HTR-8/SVneo (cell line): ENCODE data around the gene FUT8.

Source experiments
- DNase-seq: peaks from one replicate; pipeline ENCODE4 v3.0.0; 2011; ENCODE audit warnings: low spot score, mixed read lengths; ENCODE audit not compliant: insufficient read length
- FAIRE-seq: peaks from 2 replicates; lab custom pipeline; 2011; peaks lifted over from hg19 to GRCh38; lab: Jason Lieb, UNC

FUT8 gene

DNA sequence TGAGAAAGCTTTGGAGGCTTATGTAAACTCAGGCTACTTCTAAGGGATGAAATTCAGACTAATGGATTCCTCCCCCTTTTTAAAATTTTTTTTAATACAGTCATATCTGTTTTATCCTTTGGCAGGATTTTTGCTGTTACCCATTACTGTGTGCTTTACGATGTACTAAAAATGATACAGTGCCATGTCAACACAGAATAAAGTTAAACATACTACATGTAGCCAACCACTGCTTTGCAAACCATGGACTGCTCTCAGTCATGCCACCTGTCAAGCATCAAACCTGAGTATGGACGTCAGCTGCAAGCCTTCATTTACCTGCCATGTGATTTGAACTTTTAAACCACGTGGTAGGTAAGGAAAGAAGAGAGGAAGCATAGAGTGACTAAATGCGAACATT lies 325.8 kb downstream of the FUT8 start:
- DNase-seq (no peak), FAIRE-seq (peak; percentile 97)

DNA sequence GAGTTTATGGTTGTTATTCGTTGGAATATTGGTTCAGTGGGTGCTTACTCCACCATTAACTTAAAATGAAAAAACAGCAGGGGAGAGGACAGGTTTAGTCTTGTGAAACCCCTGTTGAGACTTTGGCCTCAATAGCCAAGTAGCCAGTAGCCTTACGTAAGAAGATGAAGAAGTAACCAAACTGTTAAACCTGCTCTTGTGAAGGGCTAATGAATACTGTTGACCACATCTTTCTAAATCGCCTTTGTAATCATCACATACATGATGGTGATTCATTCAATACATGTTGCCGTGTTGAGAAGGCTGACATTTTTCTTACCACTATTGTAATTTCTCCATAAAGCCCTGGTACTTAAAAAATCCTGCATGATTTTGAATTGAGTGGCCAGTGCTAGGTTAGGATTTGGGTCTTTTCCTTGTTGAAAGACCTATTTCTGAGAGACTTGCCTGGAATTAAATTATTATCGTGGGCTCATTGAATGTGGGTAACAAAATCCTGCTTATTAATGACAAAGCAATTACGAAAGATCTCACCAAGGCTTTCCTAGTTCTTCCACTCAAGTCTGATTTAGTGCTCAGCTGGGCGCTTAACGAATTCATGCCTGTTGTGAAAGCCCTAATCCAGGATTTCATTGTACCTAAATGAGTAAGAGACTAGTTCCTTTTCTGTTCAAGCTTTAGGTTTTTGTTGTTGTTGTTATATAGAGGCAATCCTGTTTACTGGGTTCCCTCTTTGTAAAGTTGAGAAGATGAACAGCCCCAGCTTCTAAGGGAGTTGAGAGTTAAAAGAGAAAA lies 333.1 kb downstream of the FUT8 start:
- no peak for FAIRE-seq
- DNase-seq = no peak

DNA sequence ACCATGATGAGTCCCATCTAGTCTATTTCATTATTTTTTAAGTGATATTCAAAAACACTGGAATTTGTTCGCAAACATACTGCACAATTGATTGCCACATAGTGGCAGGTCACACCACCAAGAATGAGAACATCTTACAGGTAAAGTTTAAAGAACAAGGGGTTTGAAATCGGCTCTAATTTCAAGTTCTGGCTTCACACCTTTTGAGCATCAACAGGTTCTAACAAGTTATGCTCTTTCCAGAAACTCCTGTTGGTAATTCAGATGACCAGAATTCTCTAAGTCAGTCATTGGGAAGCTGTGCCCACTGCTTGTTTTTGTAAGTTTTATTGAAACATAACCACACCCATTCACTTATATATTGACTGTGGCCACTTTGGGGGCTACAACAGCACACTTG lies 336.3 kb downstream of the FUT8 start:
- FAIRE-seq (peak; percentile 42), DNase-seq (no peak)

DNA sequence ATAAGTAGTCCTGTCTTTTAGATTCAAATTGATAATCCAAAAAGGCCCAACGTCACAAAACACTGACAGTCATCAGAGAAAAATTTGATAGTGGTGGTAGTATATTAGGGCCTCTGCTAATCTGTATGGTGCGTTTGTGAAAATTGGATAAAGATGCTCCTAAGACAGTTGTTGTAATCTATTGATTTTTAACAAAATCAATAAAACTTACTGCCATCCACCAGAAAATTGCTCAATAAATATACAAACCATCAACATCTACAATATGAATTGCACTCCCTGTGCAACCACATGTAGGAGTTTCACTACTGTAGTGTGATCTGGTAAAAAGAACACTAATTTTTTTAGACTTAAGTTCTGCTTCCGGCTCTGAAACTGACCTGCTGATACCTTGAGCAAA lies 336.8 kb downstream of the FUT8 start:
- DNase-seq (no peak), FAIRE-seq (no peak)

DNA sequence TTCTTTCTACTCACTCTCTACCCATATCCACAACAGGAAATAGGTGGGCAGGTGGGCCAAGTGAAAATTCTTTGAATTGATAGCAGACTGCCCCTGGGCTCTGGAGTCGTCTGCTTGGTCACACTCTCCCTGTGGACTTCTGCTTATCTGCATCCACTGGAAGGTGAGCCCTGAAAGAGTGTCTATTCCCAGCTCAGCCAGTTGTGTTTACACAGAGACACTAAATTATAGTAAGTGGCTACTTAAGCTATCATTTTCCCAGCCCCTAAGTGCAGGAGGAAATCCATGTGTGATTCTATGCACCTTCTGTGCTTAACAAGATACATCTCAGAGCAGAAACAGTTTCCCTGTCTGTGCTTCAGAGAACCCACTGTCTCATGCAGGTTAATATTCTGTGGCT lies 338.4 kb downstream of the FUT8 start:
- DNase-seq = no peak
- no peak for FAIRE-seq

DNA sequence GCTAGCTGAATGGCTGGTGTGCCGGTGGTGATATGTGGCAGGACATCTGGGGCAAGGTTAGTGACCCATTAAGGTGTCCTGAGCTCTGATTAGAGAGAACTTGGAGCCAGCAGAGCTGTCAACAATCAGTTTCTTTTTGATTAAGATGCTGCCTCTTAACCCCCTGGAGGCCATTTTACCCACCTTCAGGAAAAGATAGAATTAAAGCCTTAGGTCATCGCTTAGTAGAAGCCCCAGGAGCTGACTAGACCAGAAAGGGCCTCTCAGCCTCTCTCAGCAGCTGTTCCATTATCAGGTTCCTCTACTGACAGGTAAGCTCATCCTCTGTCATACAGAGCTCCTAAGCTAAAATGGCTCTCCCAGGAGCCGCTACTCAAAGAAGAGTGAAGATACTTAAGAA lies 339.0 kb downstream of the FUT8 start:
- FAIRE-seq (no peak), DNase-seq (no peak)

DNA sequence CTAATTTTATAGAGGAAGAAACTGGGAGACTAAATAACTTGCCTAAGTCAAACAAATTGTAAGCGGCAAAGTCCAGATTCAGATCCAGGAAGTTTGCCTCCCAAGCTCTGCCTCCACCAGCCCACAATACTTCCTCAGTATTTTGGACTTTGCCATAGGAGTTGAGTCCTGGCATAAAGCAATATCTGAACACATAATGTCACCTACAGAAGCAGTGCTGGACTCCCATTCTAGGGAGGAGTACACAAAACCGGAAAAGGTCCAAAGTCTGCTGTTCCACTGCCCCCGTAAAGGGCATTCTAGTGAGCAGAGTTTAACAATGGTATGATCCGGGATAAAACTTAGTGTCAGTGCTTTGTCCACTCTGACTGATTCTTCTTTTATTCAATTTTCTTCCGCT lies 340.5 kb downstream of the FUT8 start:
- FAIRE-seq (peak; percentile 76), DNase-seq (no peak)

DNA sequence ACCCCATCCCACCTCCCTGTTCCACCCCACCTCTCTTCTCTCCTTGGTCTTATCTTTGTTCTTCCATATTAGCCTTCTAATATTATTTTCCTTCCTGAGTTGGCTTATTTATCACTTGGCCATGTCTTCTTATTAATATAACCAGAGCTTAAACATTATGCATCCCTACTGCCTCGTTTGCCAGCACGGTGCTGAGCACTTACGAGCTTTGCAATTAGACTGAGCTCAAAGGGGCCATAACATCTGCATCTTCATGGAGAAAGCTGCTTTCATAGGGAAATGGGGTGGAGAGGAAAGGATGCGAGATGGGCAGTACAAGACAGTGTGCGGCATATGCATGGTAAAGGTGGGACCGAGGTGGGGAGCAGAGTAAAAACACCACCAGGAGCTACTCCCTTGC lies 342.8 kb downstream of the FUT8 start:
- FAIRE-seq (peak; percentile 91), DNase-seq (no peak)

DNA sequence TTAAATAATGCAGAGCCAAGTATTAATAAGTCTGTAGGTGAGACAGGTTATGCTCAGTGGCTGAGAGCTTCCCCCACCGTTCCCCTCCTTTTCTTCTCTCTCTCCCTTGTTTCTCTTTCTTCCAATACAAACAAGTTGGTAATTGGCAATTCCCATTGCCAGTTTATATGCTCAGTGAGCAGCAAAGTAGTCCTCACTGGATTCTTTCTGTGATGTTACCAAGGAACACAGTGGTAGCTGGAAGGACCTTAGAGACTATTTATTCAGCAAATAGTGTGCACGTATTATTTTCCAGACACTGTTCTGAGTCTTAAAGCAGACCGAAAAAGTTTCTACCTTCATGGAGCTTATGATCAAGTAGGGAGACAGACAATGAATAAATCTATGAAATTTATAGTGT lies 344.4 kb downstream of the FUT8 start:
- FAIRE-seq = peak; percentile 70

DNA sequence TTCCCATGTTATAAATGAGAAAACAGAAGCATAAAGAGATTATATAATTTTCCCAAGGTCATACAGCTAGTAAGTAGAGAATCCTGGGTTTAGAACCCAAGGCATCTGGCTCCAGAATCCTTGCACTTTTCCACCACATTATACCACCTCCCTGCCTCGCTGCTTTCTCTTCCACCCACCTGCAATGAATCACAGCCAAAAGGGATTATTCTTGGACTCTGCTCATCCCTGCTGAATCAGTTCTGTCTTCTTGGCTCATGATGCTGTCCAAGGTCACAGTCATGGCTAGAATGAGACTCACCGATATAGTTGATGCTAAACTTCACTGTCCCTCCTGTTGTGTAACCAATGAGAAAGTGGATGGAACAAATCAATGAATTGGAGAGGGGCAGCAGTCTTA lies 356.6 kb downstream of the FUT8 start:
- DNase-seq (no peak), FAIRE-seq (peak; percentile 90)

More for the DNA sequence above, 344.4 kb downstream of the FUT8 start:
- DNase-seq = no peak

DNA sequence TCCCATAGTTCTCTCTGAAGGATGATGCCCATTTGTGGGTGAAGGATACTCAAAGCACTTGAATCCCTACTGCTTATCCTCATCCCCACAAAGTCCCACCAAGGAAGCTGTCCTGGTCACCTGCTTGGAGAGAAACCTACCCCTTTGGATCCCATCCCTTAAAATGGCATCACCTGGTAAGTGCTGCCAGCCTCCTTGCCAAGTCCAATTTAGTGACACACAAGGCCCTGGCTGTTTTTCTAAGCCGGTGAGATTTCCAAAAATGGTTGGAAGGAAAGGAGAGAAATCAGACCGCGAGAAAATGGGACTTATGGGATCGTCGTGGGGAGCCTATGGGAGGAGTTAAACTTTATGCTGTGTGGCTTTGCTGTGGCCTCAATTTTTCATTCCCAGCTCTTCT lies 358.2 kb downstream of the FUT8 start:
- FAIRE-seq = no peak
- no peak for DNase-seq

DNA sequence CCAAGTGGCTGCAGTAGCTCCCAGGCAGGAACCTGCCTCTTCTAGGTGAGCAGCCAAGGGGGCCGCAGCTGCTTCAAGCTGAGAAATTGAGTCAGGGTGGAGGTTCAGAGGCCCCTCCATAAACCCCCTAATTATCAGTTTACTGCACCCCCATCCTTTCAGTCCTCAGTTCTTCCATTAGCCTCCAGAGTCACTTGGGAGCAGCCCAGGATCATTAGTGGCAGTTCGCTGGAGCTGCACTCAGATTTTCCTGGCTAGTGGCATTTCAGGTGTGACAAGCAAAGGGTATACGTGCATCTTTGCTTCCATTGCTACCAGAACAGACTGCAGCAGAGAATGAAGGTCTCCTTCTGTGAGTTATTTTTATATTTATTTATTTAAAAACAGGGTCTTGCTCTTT lies 358.7 kb downstream of the FUT8 start:
- no peak for DNase-seq
- FAIRE-seq = peak; percentile 79

DNA sequence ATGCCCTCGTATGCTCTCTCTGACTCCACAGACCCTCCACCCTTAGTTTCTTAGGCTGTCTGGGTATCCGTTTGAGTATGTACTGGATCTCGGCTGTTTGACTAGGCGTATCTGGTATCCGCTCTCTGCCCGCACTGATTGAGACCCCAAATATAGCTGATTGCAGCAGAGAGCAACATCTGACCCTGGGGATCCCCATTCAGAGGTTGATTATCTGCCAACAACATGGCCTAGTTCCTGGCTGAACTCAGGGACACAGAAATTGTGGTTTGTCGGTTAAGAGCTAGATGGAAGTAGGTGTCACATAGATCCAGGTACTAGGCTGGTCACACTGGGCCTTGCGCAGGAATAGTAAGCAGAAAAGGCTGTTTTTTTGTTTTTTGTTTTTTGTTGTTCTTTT lies 359.9 kb downstream of the FUT8 start:
- FAIRE-seq (peak; percentile 94), DNase-seq (no peak)

DNA sequence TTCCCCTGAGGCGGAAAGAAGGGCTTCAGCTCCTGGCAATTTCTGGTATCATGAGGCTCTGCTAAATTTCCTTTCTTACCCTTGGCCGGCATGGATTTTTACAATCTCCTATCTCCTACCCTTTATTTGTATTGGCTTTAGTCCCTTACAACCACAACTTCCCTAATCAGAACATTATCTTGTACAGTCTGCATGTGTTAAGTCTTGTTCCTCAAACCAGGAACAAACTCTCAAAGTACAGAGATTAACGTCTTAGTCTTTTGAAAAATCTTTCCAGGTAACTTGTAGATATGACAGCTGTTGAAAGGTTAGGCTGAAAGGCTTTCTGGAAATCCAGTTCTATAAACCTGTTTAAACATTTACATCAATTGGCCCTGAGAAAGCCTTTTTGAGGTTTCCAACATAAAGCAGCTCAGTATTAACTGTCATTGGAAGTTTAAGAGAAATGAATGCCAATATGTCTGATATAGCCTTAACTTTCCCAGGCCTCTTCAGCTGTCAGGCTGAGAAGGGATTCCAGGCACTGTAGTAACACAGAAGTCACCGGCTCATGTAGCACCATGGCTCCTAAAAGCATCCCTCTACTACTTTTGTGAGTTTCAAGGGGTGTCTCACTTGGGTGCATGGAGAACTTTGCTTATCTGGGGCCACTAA lies 360.5 kb downstream of the FUT8 start:
- DNase-seq = no peak
- peak; percentile 80 for FAIRE-seq

DNA sequence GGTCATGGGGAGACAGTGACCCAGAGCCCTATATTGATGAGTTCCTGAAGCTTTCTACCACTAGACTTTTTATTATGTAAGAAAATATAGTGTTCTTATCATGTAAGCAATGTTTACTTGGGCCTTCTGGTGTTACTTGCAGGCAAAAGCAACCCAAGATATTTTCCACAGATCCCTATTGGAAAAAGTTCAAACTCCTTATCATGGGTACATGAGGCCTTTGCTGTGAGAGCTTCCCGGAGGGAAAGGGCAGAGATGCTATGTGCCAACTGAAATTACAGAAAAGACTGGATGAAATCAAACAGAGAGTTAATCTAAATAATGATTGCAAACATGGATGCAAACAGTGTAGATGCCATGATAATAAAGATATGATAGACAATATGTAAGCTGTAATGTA lies 361.5 kb downstream of the FUT8 start:
- DNase-seq (no peak), FAIRE-seq (peak; percentile 55)

DNA sequence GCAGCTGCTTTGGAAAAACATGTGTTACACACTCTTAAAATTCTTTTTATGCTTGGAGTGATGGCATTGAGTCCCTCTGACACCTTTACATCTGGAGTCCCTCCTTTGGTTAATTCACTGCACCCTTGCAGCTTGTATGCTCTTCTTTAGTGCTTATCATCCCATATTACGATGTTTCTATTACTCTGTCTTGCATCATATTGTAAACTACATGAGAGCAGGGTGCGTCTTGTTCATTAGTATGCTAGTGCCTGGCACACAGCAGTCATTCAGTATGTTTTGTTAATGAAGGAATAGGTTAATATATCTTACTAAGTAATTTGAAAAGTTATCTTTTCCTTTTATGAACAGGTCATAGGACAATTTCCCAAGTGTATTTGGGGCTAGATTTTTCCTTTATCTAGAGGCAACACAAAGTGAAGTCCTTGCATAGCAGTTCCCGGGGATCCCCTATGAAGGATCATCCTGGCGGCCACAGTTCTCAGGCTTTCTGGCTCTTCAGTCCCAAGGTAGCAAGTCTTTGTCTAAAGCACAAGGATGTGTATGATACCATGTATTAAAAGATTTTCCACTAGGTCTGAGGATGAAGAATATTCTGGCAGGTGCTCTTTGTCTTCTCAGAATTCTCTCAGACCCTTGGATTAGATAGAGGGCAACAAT lies 363.8 kb downstream of the FUT8 start:
- FAIRE-seq (peak; percentile 33), DNase-seq (no peak)

DNA sequence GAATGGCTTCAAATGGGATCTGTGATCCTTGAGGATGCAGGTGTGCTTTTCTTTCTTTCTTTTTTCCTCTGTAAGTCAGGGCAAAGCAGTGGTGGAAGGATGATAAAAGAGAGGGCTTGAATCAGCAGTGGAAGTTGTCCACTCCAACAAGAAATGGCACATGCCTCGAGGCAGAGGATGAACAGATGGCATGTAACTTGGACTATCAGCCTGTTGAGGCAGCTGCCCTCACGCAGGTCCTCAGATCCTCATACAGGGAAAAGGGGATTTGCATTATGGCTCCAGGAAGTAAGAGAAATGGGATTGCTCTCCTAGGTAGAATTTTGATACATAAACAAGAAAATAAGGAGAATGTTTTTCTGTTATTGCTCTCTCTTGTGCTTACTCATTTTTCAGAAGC lies 368.0 kb downstream of the FUT8 start:
- DNase-seq = no peak
- FAIRE-seq = peak; percentile 76

DNA sequence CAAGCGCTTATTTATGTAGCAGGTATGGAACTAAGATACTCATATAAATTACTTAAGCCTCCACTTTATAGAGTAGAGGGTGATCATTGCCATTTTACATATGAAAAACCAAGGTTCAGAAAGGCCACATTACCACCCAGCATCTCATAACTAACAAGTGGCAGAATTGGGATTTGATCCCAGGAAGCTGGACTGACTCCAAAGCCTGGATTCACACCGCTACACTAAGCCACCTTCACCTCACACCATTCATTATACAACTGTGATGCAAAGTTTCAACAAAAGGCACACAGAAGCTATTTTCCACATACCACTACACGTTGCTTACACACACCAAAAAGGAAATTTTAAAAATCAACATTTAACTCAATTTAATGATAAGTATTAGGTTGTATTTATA lies 370.6 kb downstream of the FUT8 start:
- DNase-seq (no peak), FAIRE-seq (no peak)

DNA sequence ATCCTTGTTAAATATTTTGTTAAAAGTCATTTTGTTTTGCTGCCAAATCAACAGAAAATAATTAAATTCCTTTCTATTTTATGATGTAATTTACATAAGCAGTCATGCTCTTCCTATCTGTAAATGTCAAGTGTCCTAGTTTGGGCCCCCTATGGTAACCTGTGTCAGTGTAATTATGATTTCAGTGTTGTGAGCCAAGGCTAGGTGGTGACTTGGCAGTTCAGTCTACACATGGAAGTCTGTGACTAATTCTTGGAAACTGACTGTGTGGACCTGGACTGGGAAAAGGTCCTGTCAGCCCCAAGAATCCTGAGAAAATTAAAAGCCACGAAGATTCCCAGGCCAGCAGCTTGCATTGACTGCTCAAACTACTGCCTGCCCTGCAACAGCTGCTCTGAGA lies 371.0 kb downstream of the FUT8 start:
- no peak for FAIRE-seq
- no peak for DNase-seq

DNA sequence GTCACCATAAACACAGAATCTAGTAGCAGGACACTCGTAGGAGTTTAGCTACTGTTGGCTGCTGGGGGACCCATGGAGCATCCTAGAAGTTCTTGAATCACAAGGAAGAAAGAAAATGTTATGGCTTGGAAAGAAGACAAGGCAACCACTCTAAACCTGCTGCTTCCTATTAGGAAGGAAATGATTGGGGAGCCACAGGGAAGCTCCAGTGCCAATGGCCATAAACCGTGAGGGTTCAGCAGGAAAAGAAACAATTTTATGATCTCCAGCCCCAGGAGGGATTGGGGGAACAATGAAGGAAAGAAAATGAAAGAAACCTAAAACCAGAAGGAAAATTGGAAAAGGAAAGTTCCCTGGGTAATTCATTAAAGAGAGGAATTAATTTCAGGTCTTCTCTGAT lies 372.0 kb downstream of the FUT8 start:
- DNase-seq = no peak

DNA sequence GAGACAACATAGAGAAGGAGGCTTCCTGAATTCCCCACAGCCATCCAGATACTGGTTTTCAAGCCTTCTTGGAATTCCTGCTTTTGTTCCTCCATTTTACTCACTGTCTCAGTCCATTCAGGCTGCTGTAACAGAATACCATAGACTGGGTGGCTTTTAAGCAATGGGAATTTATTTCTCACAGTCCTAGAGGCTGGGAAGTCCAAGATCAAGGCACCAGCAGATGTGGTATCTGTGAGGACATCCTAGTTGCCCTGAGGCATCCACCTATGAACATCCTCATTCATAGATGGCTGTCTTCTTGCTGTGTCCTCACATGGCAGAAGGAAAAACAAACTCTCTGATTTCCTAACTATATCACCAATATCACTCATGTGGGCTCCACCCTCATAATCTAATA lies 374.9 kb downstream of the FUT8 start:
- FAIRE-seq = peak; percentile 90
- no peak for DNase-seq

More for the DNA sequence above, 372.0 kb downstream of the FUT8 start:
- FAIRE-seq = no peak
